Measurements from ENCODE around the gene THSD4. TPM values are rescaled to one million over a fixed set of nuclear protein-coding genes. Genes with fewer than 3 reads are reported as not detected.
"Not testable (repeated sequence)": the region's sequence is repeated elsewhere in the genome, so short reads cannot be mapped to it uniquely, and the experiment has no call there.

Gene THSD4
- total RNA-seq, 4 donors from 2014 or later, result 10.7 to 59.5 (median 49.0) TPM

GRCh38 chr15:71723344-71723743, 608.1 kb downstream of the THSD4 start:
- H3K9me3 ChIP-seq, result no peaks in the 10 kb centered on the region
- TF ChIP-seq CTCF (IDR thresholded peaks at IDR 0.05) (no peak), POLR2A (IDR thresholded peaks at IDR 0.05) (no peak)
- H3K4me3 ChIP-seq, result no peak overlapping the region
- H3K36me3 ChIP-seq, result no peaks in the 10 kb centered on the region
- no peaks in the 10 kb centered on the region for H3K27me3 ChIP-seq
- no peaks in the 10 kb centered on the region for H3K4me1 ChIP-seq
- DNase-seq, result no peak
- H3K27ac ChIP-seq, result no peak overlapping the region

GRCh38 chr15:71725207-71725955, 610.1 kb downstream of the THSD4 start:
- H3K9me3 ChIP-seq, H3K4me1 ChIP-seq, H3K36me3 ChIP-seq, DNase-seq, H3K4me3 ChIP-seq, H3K27ac ChIP-seq, H3K27me3 ChIP-seq: not testable (repeated sequence)

GRCh38 chr15:71728881-71729280, 613.6 kb downstream of the THSD4 start:
- no peak for TF ChIP-seq POLR2A (IDR thresholded peaks at IDR 0.05)
- TF ChIP-seq CTCF (IDR thresholded peaks at IDR 0.05), result no peak
- no peaks in the 10 kb centered on the region for H3K9me3 ChIP-seq
- no peaks in the 10 kb centered on the region for H3K36me3 ChIP-seq
- no peak overlapping the region for H3K4me3 ChIP-seq
- no peaks in the 10 kb centered on the region for H3K27me3 ChIP-seq
- no peak for DNase-seq
- no peak overlapping the region for H3K27ac ChIP-seq
- H3K4me1 ChIP-seq, result peaks cover 0 to 21% (median 2%) of the 10 kb centered on the region in 4 donors

GRCh38 chr15:71729319-71729718, 614.0 kb downstream of the THSD4 start:
- TF ChIP-seq POLR2A (IDR thresholded peaks at IDR 0.05), result no peak
- TF ChIP-seq CTCF (IDR thresholded peaks at IDR 0.05), result no peak

GRCh38 chr15:71730277-71731144, 615.2 kb downstream of the THSD4 start:
- peak in 1 of 3 donors; percentile 68 for DNase-seq
- TF ChIP-seq CTCF (IDR thresholded peaks at IDR 0.05) (peak in 5 of 6 experiments; percentile 35 to 78 (median 74)), POLR2A (IDR thresholded peaks at IDR 0.05) (no peak)
- Histone ChIP-seq H3K27ac (no peak overlapping the region), H3K36me3 (no peaks in the 10 kb centered on the region), H3K4me1 (peaks cover 0 to 21% (median 2%) of the 10 kb centered on the region in 4 donors), H3K9me3 (no peaks in the 10 kb centered on the region), H3K27me3 (no peaks in the 10 kb centered on the region), H3K4me3 (no peak overlapping the region)

More at GRCh38 chr15:71729319-71729718, 614.0 kb downstream of the THSD4 start:
- no peak overlapping the region for H3K27ac ChIP-seq
- no peaks in the 10 kb centered on the region for H3K27me3 ChIP-seq
- H3K4me3 ChIP-seq, result no peak overlapping the region
- no peaks in the 10 kb centered on the region for H3K9me3 ChIP-seq
- no peak for DNase-seq
- H3K4me1 ChIP-seq, result peaks cover 0 to 21% (median 2%) of the 10 kb centered on the region in 4 donors
- no peaks in the 10 kb centered on the region for H3K36me3 ChIP-seq

- H3K36me3 ChIP-seq, result no peaks in the 10 kb centered on the region
- H3K27ac ChIP-seq, result peak overlapping the region in 2 of 4 donors; percentile 37 to 77
- peaks cover 0 to 21% (median 2%) of the 10 kb centered on the region in 4 donors for H3K4me1 ChIP-seq
- no peaks in the 10 kb centered on the region for H3K9me3 ChIP-seq
- peak in 2 of 3 donors; percentile 63 to 82 for DNase-seq
- H3K4me3 ChIP-seq, result no peak overlapping the region
- TF ChIP-seq POLR2A (IDR thresholded peaks at IDR 0.05) (no peak), CTCF (IDR thresholded peaks at IDR 0.05) (no peak)
- H3K27me3 ChIP-seq, result no peaks in the 10 kb centered on the region
Observed at GRCh38 chr15:71732636-71733035, 617.4 kb downstream of the THSD4 start.
